A549 (cell line): ENCODE results near the gene TTC7B.

Experiments
- CHD4 ChIP-seq: fragments of 200-600 bp; sonication (generic); IDR thresholded peaks from 2 replicates; pipeline ENCODE4 v1.6.1; 2016; ENCODE audit warnings: antibody characterized with exemption, mild to moderate bottlenecking, borderline replicate concordance
- CTCF ChIP-seq: fragments of >200 bp; sonication (Bioruptor Twin); formaldehyde crosslinking; IDR thresholded peaks from 3 replicates; pipeline ENCODE4 v1.5.1; 2016
- EP300 ChIP-seq, 2 experiments: fragments of >200 bp; sonication (Bioruptor Twin); formaldehyde crosslinking; IDR thresholded peaks; 2 replicates in 1 of 2; 3 replicates in 1 of 2; pipeline ENCODE4 v1.6.1; 2016 to 2017
- JUN ChIP-seq, 2 experiments: fragments of >200 bp; sonication (Bioruptor Twin); formaldehyde crosslinking; IDR thresholded peaks; 2 replicates in 1 of 2; 3 replicates in 1 of 2; pipeline ENCODE4 v1.6.1; 2016 to 2017
- JUNB ChIP-seq: fragments of >200 bp; sonication (Bioruptor Twin); formaldehyde crosslinking; IDR thresholded peaks from 2 replicates; pipeline ENCODE4 v1.6.1; 2016
- MAFK ChIP-seq: fragments of 450-650 bp; IDR thresholded peaks from 2 replicates; pipeline ENCODE4 v1.6.1; 2014; ENCODE audit not compliant: partially characterized antibody
- POLR2A ChIP-seq: IDR thresholded peaks from 2 replicates; pipeline ENCODE4 v1.6.1; 2012; ENCODE audit warnings: mild to moderate bottlenecking, low read length
- RAD21 ChIP-seq, 2 experiments: fragments of >200 bp in 1 of 2; sonication (Bioruptor Twin) in 1 of 2; formaldehyde crosslinking in 1 of 2; IDR thresholded peaks in 1 of 2; conservative IDR thresholded peaks in 1 of 2; 2 replicates in 1 of 2; 3 replicates in 1 of 2; pipeline ENCODE4 v1.6.1; 2012 to 2018; ENCODE audit warnings: inconsistent platforms in 1 of 2
- TF ChIP-seq, protein P1 (sequence below): fragments of 450-650 bp; IDR thresholded peaks from 2 replicates; pipeline ENCODE4 v1.6.1; 2014; ENCODE audit warnings: antibody characterized with exemption
- TF ChIP-seq, protein P2 (sequence below): fragments of 250-450 bp; sonication (Bioruptor Pico); IDR thresholded peaks from 2 replicates; pipeline ENCODE4 v1.5.0; 2020; ENCODE audit warnings: low read depth, mild to moderate bottlenecking, moderate library complexity

GRCh38 chr14:90831821-90832220, 15.6 kb upstream of the TTC7B start:
- TF ChIP-seq CTCF (no peak), JUNB (no peak), JUN (IDR thresholded peaks at IDR 0.05) (no peak), POLR2A (no peak), MAFK (no peak), CHD4 (no peak), EP300 (IDR thresholded peaks at IDR 0.05) (no peak), RAD21 (conservative IDR thresholded peaks at IDR 0.05 in 1 of 2, IDR thresholded peaks at IDR 0.05 in 1 of 2) (no peak)
- TF ChIP-seq, protein P1, sequence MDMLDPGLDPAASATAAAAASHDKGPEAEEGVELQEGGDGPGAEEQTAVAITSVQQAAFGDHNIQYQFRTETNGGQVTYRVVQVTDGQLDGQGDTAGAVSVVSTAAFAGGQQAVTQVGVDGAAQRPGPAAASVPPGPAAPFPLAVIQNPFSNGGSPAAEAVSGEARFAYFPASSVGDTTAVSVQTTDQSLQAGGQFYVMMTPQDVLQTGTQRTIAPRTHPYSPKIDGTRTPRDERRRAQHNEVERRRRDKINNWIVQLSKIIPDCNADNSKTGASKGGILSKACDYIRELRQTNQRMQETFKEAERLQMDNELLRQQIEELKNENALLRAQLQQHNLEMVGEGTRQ = no peak
- TF ChIP-seq, protein P2, sequence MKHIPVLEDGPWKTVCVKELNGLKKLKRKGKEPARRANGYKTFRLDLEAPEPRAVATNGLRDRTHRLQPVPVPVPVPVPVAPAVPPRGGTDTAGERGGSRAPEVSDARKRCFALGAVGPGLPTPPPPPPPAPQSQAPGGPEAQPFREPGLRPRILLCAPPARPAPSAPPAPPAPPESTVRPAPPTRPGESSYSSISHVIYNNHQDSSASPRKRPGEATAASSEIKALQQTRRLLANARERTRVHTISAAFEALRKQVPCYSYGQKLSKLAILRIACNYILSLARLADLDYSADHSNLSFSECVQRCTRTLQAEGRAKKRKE = no peak
